AG04450 (cell line): Measurements from ENCODE around the gene ACSM3. TPM values are rescaled to one million over a fixed set of nuclear protein-coding genes. Genes with fewer than 3 reads are reported as not detected.

Experiments used
- CTCF ChIA-PET: fragments of 300-600, 350-600 bp; formaldehyde crosslinking; extraction: SDS; loops from one replicate; lab custom pipeline; 2022; ENCODE audit warnings: antibody characterized with exemption, inconsistent platforms; lab: Charles Lee
- POLR2A ChIA-PET: fragments of 350-600 bp; formaldehyde crosslinking; extraction: SDS; loops from one replicate; lab custom pipeline; 2021; ENCODE audit warnings: antibody characterized with exemption, inconsistent platforms; lab: Yijun Ruan, JAX
- DNase-seq: peaks from one replicate; pipeline ENCODE4 v3.0.0-alpha.2; 2011; ENCODE audit warnings: low read depth, low spot score
- H3K27ac ChIP-seq: one replicate; pipeline ENCODE4 v1.5.1; 2012; ENCODE audit warnings: low read depth, low read length, control low read depth
- H3K27me3 ChIP-seq: one replicate; pipeline ENCODE4 v1.6.0; 2012; ENCODE audit warnings: low read length; ENCODE audit not compliant: control insufficient read depth, insufficient read depth
- H3K4me3 ChIP-seq: 2 replicates; pipeline ENCODE4 v1.5.1; 2011; ENCODE audit warnings: mild to moderate bottlenecking, low read depth, low read length, control low read depth
- H3K9me3 ChIP-seq: 2 replicates; pipeline ENCODE4 v1.5.1; 2012; ENCODE audit warnings: low read length; ENCODE audit not compliant: control insufficient read depth, insufficient read depth
- CTCF ChIP-seq: IDR thresholded peaks from 2 replicates; pipeline ENCODE4 v1.5.1; 2011; ENCODE audit warnings: low read depth, low read length, control low read depth, inconsistent platforms
- polyA plus RNA-seq: library from polyadenylated mRNA; depleted of rRNA; stranded (reverse); fragments of >200 nt; gene quantifications from 2 replicates; pipeline ENCODE4 v1.2.3, GENCODE V29; 2011

Gene ACSM3
- polyA plus RNA-seq, 1 experiment: 0.76 TPM

- no peak for DNase-seq
- no peaks in the 10 kb centered on the region for H3K27me3 ChIP-seq
- no peak overlapping the region for H3K27ac ChIP-seq
- H3K4me3 ChIP-seq: no peak overlapping the region
- ChIA-PET CTCF (interaction anchor here (1.3 kb wide), 1 partner anchor 19 kb away, joined by 3 read pairs; no protein-coding TSS in a partner anchor), POLR2A (no interaction called here)
- no peak for TF ChIP-seq CTCF
- no peaks in the 10 kb centered on the region for H3K9me3 ChIP-seq
These were observed 62.3 kb downstream of the ACSM3 start for GRCh38 chr16:20826039-20826566.

GRCh38 chr16:20829536-20829935 lies 65.7 kb downstream of the ACSM3 start:
- Histone ChIP-seq H3K27ac (no peak overlapping the region), H3K27me3 (no peaks in the 10 kb centered on the region), H3K4me3 (no peak overlapping the region), H3K9me3 (no peaks in the 10 kb centered on the region)
- POLR2A ChIA-PET: no interaction called here
- DNase-seq: no peak
- no peak for TF ChIP-seq CTCF
- CTCF ChIA-PET: interaction anchor here (1.0 kb wide), 1 partner anchor 23 kb away, joined by 4 read pairs; no protein-coding TSS in a partner anchor

GRCh38 chr16:20830372-20830771 lies 66.6 kb downstream of the ACSM3 start:
- POLR2A ChIA-PET: no interaction called here
- Histone ChIP-seq H3K4me3 (no peak overlapping the region), H3K27me3 (no peaks in the 10 kb centered on the region), H3K9me3 (no peaks in the 10 kb centered on the region), H3K27ac (no peak overlapping the region)
- no peak for DNase-seq
- TF ChIP-seq CTCF: no peak
- CTCF ChIA-PET: interaction anchor here (1.0 kb wide), 1 partner anchor 23 kb away, joined by 4 read pairs; no protein-coding TSS in a partner anchor

GRCh38 chr16:20833086-20833485 lies 69.3 kb downstream of the ACSM3 start:
- ChIA-PET CTCF (interaction anchor here (0.7 to 1.5 kb wide), 5 partner anchors 10 to 468 kb away, joined by 3 to 4 read pairs (median 3); no protein-coding TSS in a partner anchor), POLR2A (no interaction called here)
- Histone ChIP-seq H3K9me3 (no peaks in the 10 kb centered on the region), H3K27me3 (no peaks in the 10 kb centered on the region), H3K27ac (no peak overlapping the region), H3K4me3 (no peak overlapping the region)
- DNase-seq: no peak
- no peak for TF ChIP-seq CTCF

GRCh38 chr16:20838240-20838639 lies 74.4 kb downstream of the ACSM3 start:
- DNase-seq: no peak
- Histone ChIP-seq H3K27me3 (no peaks in the 10 kb centered on the region), H3K27ac (no peak overlapping the region), H3K9me3 (no peaks in the 10 kb centered on the region), H3K4me3 (no peak overlapping the region)
- POLR2A ChIA-PET: no interaction called here
- no peak for TF ChIP-seq CTCF
- CTCF ChIA-PET: no interaction called here
